HFFc6 (cell line): ENCODE data around the gene ZBED4. TPM values are rescaled to one million over a fixed set of nuclear protein-coding genes. Genes with fewer than 3 reads are reported as not detected.

ENCODE experiments used
- DNase-seq: peaks from one replicate; pipeline ENCODE4 v3.0.0-alpha.2; 2018
- H3K27ac Mint-ChIP-seq: 2 replicates; pipeline ENCODE4 v1.8.0; 2020; ENCODE audit warnings: mild to moderate bottlenecking, mixed read lengths
- H3K27me3 Mint-ChIP-seq: 2 replicates; pipeline ENCODE4 v1.8.0; 2021; ENCODE audit warnings: mild to moderate bottlenecking, moderate library complexity, mixed read lengths; ENCODE audit not compliant: insufficient read depth
- H3K36me3 Mint-ChIP-seq: 2 replicates; pipeline ENCODE4 v1.8.0; 2021; ENCODE audit warnings: low read depth, mixed read lengths
- H3K4me1 Mint-ChIP-seq: 2 replicates; pipeline ENCODE4 v1.8.0; 2020; ENCODE audit warnings: low read depth, mixed read lengths
- H3K4me3 Mint-ChIP-seq: 2 replicates; pipeline ENCODE4 v1.8.0; 2020; ENCODE audit warnings: mild to moderate bottlenecking, moderate library complexity, mixed read lengths
- H3K9me3 Mint-ChIP-seq: 2 replicates; pipeline ENCODE4 v1.8.0; 2020; ENCODE audit warnings: mild to moderate bottlenecking, mixed read lengths
- total RNA-seq, 6 experiments: library from RNA; stranded (reverse); fragmentation: NEBNext Ultra II Directional; extraction: Animal tissue kit (Norgen Biotek cat#: 25700); gene quantifications; 2 replicates in 1 of 6; 3 replicates in 5 of 6; pipeline ENCODE4 v1.2.3, GENCODE V29; 2021
- TF ChIP-seq, protein P1 (sequence below): fragments of 200-600 bp; sonication (generic); IDR thresholded peaks from 2 replicates; pipeline ENCODE4 v1.5.0; 2021; ENCODE audit warnings: antibody characterized with exemption, mild to moderate bottlenecking

ZBED4 gene
- total RNA-seq, 6 experiments from 2014 or later, result 7.9 to 10.9 (median 9.0) TPM

DNA sequence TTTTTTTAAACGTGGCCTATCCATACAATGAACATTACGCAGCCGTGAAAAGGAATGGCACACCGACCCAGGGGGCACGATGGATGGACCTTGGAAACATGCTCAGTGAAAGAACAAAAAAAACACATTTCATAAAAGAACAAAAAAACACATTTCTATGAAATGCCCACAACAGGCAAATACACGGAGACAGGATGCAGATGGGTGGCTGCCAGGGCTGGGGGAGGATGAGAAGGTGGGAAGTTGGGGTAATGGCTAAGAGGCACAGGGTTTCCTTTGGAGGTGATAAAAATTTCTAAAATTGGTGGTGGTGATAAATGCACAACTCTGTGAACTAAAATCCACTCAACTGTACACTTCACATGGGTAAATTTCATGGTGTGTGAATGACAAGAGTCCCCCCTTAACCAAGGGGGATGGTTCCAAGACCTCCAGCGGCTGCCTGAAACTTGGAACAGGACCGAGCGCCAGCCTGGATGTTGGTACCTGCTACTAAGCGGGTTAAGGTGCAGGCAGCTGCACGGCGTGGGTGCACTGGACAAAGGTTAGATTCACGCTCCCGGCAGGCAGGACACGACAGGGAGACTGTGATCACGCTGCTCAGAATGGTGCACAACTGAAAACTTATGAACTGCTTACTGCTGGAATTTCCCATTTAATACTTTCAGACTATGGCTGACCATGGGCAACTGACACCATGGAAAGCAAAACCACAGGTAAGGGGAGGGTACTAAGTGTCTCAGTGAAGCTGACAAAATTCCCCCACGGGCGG lies 42.4 kb upstream of the ZBED4 start:
- DNase-seq, result no peak
- TF ChIP-seq, protein P1, sequence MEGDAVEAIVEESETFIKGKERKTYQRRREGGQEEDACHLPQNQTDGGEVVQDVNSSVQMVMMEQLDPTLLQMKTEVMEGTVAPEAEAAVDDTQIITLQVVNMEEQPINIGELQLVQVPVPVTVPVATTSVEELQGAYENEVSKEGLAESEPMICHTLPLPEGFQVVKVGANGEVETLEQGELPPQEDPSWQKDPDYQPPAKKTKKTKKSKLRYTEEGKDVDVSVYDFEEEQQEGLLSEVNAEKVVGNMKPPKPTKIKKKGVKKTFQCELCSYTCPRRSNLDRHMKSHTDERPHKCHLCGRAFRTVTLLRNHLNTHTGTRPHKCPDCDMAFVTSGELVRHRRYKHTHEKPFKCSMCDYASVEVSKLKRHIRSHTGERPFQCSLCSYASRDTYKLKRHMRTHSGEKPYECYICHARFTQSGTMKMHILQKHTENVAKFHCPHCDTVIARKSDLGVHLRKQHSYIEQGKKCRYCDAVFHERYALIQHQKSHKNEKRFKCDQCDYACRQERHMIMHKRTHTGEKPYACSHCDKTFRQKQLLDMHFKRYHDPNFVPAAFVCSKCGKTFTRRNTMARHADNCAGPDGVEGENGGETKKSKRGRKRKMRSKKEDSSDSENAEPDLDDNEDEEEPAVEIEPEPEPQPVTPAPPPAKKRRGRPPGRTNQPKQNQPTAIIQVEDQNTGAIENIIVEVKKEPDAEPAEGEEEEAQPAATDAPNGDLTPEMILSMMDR, result no peak
- Mint-ChIP-seq H3K27ac (no peak overlapping the region), H3K27me3 (no peaks in the 10 kb centered on the region; the same call in 1 of the 2 replicates), H3K4me1 (peaks cover 20% of the 10 kb centered on the region), H3K4me3 (no peak overlapping the region), H3K36me3 (peaks cover 11% of the 10 kb centered on the region), H3K9me3 (no peaks in the 10 kb centered on the region)

DNA sequence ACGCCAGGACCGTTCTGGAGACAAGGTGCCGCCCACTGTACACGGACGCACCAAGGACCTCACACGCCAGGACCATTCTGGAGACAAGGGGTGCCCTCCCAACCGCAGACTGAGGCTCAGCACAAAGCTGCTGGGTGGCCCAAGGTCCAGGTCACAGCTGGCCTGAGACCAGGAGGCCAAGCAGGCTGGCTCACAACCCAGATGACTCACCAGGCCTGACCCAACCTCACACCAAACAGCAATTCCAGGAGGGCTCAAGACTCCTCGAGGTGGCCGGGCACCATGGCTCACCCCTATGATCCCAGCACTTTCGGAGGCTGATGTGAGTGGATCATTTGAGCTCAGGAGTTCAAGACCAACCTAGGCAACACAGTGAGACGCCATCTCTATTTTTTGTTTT lies 40.8 kb upstream of the ZBED4 start:
- H3K36me3 Mint-ChIP-seq, result peaks cover 8% of the 10 kb centered on the region
- TF ChIP-seq, protein P1, result no peak
- no peak overlapping the region for H3K27ac Mint-ChIP-seq
- no peaks in the 10 kb centered on the region; the same call in 1 of the 2 replicates for H3K27me3 Mint-ChIP-seq
- H3K9me3 Mint-ChIP-seq, result no peaks in the 10 kb centered on the region
- DNase-seq, result no peak
- H3K4me1 Mint-ChIP-seq, result peaks cover 20% of the 10 kb centered on the region
- H3K4me3 Mint-ChIP-seq, result no peak overlapping the region

DNA sequence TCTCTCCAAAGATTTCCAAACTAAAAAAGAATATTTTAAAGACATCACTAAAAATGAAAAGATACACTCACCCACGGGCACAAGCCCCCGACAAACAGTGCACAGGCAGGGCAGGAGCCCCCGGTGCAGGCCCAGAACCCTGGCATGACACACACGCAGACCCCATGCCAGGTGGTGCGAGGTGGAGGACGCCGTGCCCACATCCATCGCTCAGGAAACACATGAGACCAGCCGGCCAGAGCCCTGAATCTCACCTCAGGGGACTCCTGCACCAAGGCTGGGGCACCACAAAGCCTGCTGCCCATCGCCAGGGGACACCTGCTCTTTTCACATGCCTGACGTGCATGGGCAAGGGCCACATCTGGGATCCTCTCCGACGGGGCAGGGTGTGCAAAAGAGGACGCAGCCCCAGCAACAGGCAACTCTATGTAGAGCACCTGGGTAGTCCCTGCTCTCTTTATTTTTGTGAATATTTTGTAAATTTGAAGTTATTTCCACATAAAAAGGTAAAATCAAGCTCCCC lies 39.4 kb upstream of the ZBED4 start:
- no peak for DNase-seq
- Mint-ChIP-seq H3K4me1 (peaks cover 20% of the 10 kb centered on the region), H3K27ac (no peak overlapping the region; the same call in 1 of the 2 replicates), H3K4me3 (no peak overlapping the region), H3K9me3 (no peaks in the 10 kb centered on the region), H3K27me3 (peaks cover 2% of the 10 kb centered on the region; the same call in 1 of the 2 replicates), H3K36me3 (peaks cover 21% of the 10 kb centered on the region)
- TF ChIP-seq, protein P1, result no peak

DNA sequence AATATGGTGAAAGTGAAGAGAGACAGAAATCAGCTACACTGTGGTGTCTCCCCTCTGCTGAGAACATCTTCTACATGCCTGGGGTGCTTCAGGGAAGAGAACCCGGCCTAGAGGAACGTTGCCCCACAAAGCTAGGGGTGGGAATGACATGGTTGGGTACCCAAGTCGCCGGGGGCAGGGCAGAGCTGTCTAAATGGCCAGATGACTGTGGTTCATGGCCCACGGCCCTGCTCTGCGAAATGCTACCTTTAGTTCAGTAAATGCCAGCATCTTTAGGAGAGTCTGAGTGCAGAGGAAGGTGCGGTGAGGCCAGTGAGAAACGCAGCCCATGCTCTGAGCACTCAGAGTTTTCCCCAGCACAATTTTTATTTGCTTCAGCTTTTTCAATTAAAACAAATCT lies 38.8 kb upstream of the ZBED4 start:
- no peak overlapping the region for H3K4me3 Mint-ChIP-seq
- H3K27ac Mint-ChIP-seq, result no peak overlapping the region
- no peak for DNase-seq
- no peaks in the 10 kb centered on the region for H3K9me3 Mint-ChIP-seq
- peaks cover 18% of the 10 kb centered on the region for H3K4me1 Mint-ChIP-seq
- TF ChIP-seq, protein P1, result no peak
- H3K27me3 Mint-ChIP-seq, result peaks cover 2% of the 10 kb centered on the region; the same call in 1 of the 2 replicates
- peaks cover 16% of the 10 kb centered on the region for H3K36me3 Mint-ChIP-seq

DNA sequence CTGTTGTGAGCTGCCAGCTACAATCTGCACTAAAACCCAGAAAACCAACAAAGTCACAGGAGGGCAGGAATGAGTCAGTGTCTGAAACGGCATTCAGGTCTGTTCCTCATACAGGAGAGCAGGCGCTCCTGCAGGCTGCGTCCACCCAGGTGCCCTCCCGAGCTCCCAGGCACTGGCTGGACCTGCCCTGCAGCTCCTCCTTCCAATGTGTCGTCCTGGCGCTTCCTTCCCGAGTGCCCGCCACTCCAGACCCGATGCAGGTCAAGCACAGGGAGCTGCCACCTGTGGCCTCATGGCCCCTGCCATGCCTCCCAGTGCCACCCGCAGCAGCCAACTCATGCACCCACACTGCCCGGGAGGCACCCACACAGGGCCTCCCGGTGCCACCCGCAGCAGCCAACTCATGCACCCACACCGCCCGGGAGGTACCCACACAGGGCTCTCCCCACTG lies 38.0 kb upstream of the ZBED4 start:
- no peak overlapping the region for H3K4me3 Mint-ChIP-seq
- peaks cover 2% of the 10 kb centered on the region; the same call in 1 of the 2 replicates for H3K27me3 Mint-ChIP-seq
- TF ChIP-seq, protein P1, result no peak
- no peaks in the 10 kb centered on the region for H3K9me3 Mint-ChIP-seq
- no peak for DNase-seq
- H3K4me1 Mint-ChIP-seq, result peaks cover 10% of the 10 kb centered on the region
- H3K36me3 Mint-ChIP-seq, result peaks cover 15% of the 10 kb centered on the region; the same call in 1 of the 2 replicates
- no peak overlapping the region for H3K27ac Mint-ChIP-seq
